GM12891 (cell line): ENCODE measurements around the gene UBTD2.

Experiments
- PAX5 ChIP-seq: IDR thresholded peaks from 2 replicates; pipeline ENCODE4 v1.6.1; 2011; ENCODE audit warnings: low read length, moderate library complexity, mild to moderate bottlenecking; ENCODE audit not compliant: insufficient read depth, severe bottlenecking
- POLR2A ChIP-seq: IDR thresholded peaks from 2 replicates; pipeline ENCODE4 v1.6.1; 2011; ENCODE audit warnings: low read depth, low read length, control low read depth
- POLR2AphosphoS5 ChIP-seq: IDR thresholded peaks from 2 replicates; pipeline ENCODE4 v1.6.1; 2011; ENCODE audit warnings: low read depth, low read length, control low read depth
- TAF1 ChIP-seq: IDR thresholded peaks from 2 replicates; pipeline ENCODE4 v1.6.1; 2011; ENCODE audit warnings: low read depth, low read length, control low read depth

- TF ChIP-seq POLR2AphosphoS5 (no peak), TAF1 (no peak), POLR2A (no peak), PAX5 (no peak)
Observed at GRCh38 chr5:172171118-172171517, 112.4 kb downstream of the UBTD2 start.
